NCI-H446 (cell line): Measurements from ENCODE around the gene ACACB.

Source experiments
- DNase-seq, 2 experiments: peaks; one replicate each; lab custom pipeline; 2025; lab: John Stamatoyannopoulos, UW

Gene ACACB

GRCh38 chr12:109115758-109116610 is at the start of gene ACACB:
TSS of gene ACACB (plus strand) at chr12:109116587. CDS start at chr12:109139406, 22,819 bp downstream.
- DNase-seq: no peak

DNA sequence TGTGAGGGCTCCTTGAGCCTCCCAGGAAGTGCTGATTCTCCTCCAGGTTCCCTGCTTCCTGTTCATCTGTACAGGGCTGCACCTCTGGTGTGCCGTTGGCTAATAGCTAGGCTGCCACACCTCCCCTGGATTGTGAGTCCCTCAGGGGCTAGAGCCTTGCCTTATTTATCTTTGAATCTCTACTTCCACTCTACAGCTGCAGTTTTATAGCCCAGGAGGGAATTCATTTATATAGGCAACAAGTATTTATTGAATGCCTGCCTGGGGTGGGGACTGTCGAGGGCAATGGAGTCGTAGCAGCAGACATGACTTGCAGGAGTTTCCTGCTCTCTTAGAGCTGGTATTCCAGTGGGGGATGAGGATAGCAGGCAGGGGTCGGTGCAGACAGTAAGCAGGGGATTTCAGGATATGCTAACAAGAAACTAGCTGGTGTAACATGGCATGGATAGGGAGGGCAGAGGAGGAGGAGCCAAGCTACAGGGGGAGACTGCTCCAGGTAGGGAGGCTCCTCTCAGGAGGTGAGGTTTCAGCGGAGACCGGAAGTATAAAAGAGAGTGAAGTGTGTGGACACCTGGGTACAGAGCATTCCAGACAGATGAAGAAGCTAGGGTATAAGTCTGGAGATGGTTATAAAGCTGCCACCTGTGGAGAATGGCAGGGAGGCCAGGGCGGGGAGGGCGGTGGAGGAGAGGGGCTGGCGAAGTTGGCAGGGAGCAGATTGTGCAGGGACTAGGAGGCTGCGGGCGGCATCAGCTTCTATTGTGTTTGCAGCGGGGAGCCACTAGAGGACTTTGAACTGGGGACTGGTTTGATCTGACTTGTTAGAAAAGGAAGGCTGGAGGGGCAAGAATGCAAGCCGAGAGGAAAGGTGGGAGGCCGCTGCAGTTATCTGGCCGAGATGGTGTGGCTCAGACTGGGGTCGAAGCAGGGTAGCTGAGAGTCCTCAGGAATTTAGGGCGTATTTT is 46.8 kb upstream of the ACACB start:
- no peak for DNase-seq

- no peak for DNase-seq
These were observed 41.5 kb upstream of the ACACB start for GRCh38 chr12:109074866-109075265.

DNA sequence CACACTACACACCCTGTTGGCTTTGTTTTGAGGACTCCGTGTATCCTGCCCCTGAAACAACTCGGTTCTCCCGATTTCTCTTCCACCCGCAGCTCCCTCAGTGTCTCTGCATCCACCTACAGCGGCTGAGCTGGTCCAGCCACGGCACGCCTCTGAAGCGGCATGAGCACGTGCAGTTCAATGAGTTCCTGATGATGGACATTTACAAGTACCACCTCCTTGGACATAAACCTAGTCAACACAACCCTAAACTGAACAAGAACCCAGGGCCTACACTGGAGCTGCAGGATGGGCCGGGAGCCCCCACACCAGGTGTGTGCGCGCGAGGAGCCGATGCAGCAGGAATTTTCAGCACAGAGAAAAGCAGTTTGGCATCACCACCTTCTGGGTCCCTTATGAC is 33.6 kb upstream of the ACACB start:
- DNase-seq: no peak

- no peak for DNase-seq
These were observed 32.0 kb upstream of the ACACB start for GRCh38 chr12:109084425-109084824.

- DNase-seq: no peak
These were observed 30.8 kb upstream of the ACACB start for GRCh38 chr12:109085590-109085989.

DNA sequence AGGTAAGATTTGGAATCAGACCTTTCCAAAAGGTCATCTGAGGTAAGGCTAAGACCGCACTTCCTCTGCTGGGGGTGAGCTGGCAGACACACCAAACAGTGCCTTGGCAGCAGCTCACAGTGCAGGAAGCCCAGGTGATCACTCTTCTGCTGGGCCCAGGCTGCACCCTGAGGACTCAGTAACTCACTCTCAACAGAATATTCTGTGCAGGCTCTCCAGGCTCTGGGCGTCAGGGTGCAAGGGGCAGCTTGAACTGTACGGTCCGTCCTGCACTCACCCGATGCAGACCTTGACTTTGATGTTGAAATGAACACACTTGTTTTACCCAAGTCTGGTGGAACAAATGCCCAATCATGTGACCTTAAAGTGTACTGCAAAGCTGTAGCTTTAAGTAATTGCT is 29.1 kb upstream of the ACACB start:
- DNase-seq: no peak

DNA sequence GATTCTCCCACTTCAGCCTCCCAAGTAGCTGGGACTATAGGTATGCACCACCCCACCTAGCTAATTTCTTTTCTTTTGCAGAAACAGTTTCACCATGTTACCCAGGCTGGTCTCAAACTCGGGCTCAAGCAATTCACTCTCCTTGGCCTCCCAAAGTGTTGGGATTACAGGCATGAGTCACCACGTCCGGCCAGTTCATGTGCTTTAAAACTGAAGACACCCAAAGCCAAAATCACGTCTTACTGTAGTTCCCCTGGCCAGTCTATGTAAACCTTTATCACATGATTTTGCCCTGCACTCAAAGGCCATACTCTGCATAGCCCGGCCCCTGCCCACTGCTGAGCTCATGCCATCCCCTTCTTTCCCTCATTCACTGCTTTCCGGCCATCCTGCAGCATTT is 27.6 kb upstream of the ACACB start:
- DNase-seq: no peak

GRCh38 chr12:109089683-109090082 is 26.7 kb upstream of the ACACB start:
- no peak for DNase-seq

DNA sequence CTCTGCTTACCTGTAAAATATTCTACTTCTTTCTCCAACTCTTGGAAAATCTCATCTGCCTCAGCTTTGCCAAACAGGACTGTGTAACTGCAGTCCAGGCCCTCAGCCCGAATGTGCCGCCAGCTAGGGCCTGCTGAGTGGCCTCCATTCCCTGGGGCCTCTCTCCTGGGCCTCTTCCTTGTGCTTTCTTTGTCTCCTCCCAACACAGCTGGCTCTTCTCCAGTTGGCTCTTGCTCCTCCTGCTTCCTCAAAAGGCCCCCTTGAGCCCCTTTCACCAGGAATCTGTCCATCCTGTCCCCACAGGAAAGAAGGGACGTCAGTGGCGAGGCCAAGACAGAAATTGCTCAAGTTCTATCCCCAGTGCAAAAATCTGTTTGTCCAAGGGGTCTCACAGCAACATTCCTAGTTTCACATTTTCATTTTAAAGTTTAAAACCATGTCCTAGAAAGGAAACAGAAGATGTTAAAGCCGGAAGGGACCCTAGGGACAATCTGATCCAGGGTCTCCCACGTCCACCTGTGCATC is 23.8 kb upstream of the ACACB start:
- DNase-seq: peak in 1 of 2 experiments; percentile 53

GRCh38 chr12:109093022-109093918 is 23.1 kb upstream of the ACACB start, which contains the start of gene ALKBH2:
TSS of gene ALKBH2 (minus strand) at chr12:109093472. CDS start at chr12:109092786, 686 bp downstream.
- DNase-seq: peak; percentile 85 to 95

DNA sequence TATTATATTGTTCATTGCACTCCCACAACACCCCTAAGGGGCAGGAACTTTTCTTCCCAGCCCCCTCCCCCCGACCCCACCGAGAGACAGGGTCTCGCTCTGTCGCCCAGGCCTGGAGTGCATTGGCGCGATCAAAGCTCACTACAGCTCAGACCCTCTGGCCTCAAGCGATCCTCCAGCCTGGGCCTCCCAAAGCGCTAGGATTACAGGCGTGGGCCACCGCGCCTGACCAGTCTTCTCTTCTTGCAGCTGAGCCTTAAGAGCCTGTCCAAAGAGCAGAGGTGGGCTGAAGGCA is 19.3 kb upstream of the ACACB start:
- DNase-seq: no peak

GRCh38 chr12:109097435-109098182 is 18.8 kb upstream of the ACACB start, which contains the start of gene UNG:
TSS of gene UNG (plus strand) at chr12:109097597. CDS start at chr12:109097680, 83 bp downstream.
- DNase-seq: peak; percentile 84 to 96

GRCh38 chr12:109098183-109098604 is 18.2 kb upstream of the ACACB start:
- peak in 1 of 2 experiments; percentile 44 for DNase-seq

- no peak for DNase-seq
These were observed 17.7 kb upstream of the ACACB start for GRCh38 chr12:109098651-109099050.

GRCh38 chr12:109099431-109100020 is 16.9 kb upstream of the ACACB start:
- no peak for DNase-seq

DNA sequence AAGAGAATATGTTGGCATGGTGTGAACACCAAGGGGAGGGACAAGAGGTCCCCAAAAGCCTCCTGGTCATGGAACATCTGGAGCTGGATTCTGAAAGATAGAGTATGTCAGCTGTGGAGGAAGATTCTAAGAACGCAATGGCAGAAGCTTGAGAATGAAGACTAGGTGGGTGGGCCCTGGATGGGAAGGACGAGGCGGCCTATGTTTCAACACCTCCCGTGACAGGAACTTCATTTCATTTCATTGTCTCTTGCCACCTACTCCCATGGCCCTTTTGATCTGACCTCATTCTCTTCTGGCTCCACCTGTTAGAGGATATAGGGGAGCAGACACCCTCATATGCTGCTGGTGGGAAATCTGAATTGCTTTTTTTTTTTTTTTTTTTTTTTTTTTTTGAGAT is 15.6 kb upstream of the ACACB start:
- no peak for DNase-seq

- no peak for DNase-seq
These were observed 13.9 kb upstream of the ACACB start for GRCh38 chr12:109102491-109102890.

GRCh38 chr12:109105176-109105575 is 11.2 kb upstream of the ACACB start:
- DNase-seq: no peak

DNA sequence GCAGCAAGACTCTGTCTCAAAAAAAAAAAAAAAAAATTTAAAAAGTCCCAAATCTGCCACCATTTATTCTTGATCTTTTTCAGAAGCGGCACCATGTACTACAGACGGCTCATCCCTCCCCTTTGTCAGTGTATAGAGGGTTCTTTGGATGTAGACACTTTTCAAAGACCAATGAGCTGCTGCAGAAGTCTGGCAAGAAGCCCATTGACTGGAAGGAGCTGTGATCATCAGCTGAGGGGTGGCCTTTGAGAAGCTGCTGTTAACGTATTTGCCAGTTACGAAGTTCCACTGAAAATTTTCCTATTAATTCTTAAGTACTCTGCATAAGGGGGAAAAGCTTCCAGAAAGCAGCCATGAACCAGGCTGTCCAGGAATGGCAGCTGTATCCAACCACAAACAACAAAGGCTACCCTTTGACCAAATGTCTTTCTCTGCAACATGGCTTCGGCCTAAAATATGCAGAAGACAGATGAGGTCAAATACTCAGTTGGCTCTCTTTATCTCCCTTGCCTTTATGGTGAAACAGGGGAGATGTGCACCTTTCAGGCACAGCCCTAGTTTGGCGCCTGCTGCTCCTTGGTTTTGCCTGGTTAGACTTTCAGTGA is 6.5 kb upstream of the ACACB start:
- DNase-seq: no peak
